Left lobe of liver (tissue), 2 donors: Measurements from ENCODE around the gene IER5L. TPM values are rescaled to one million over a fixed set of nuclear protein-coding genes. Genes with fewer than 3 reads are reported as not detected.
"Not testable (repeated sequence)": the region's sequence is repeated elsewhere in the genome, so short reads cannot be mapped to it uniquely, and the experiment has no call there.

Source experiments
- ATAC-seq: fragments of 200-7000 bp; cut with Tn5 transposase; one replicate; pipeline ENCODE4 v1.9.1; 2020; ENCODE audit warnings: mild to moderate bottlenecking, moderate library complexity
- DNase-seq: peaks from one replicate; pipeline ENCODE4 v3.0.0-alpha.2; 2020; ENCODE audit warnings: low spot score
- total RNA-seq: library from RNA; stranded (reverse); gene quantifications from one replicate; pipeline ENCODE4 v1.2.1, GENCODE V29; 2021
- donor health status: DM: no; HTN: no; CAD: no; lungs with moderate emphysema.
- donor health status: DM: no; HTN: yes; CAD: no.

The IER5L gene
- total RNA-seq, 1 donor from 2014 or later, result 4.5 TPM

DNA sequence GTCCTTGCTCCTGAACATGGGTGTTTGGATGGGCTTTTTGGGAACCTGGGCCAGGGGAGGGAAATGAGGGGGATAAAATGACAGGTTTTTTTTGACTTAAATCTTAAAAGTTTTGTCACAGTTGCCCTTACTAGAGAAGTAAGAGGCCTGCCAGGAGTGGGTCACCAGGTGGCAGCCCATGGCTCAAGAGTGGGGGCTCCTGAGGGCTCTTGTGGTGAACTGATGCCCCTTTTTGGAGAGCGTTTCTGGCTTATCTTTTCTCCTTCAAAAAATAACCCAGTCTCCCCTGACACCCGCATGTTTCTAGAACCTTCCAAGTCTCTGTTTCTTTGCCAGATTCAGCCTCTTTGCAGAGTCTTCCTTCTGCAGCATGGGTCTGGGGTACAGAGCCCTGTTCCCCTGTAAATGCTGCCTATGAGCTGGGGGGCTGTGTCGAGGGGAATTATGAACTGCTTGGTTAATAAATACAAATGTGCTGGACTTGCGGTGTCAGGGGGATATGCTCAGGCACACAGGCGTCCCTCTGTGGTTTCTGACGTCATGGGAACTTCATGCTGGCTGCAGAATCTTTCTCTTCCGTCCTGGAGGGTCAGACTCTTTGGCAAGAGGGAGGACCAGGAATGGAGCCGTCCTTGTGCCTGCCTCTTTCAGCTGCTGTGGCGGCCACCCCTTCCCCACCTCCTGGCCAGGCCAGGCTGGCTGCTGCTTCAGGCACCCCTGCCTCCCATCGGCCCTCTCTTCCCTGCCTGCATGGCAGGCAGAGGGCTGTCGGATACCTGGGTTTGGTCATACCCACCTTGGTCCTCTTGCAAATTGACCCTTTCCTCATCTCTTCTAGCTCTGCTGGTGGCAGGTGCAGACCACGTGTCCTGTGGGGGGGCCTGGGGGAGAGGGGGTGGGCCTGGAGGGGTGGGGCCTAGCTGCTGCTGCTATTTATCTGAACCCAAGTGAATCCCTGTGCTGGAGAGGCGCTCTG is 36.7 kb downstream of the IER5L start:
- DNase-seq (no peak), ATAC-seq (no peak)

DNA sequence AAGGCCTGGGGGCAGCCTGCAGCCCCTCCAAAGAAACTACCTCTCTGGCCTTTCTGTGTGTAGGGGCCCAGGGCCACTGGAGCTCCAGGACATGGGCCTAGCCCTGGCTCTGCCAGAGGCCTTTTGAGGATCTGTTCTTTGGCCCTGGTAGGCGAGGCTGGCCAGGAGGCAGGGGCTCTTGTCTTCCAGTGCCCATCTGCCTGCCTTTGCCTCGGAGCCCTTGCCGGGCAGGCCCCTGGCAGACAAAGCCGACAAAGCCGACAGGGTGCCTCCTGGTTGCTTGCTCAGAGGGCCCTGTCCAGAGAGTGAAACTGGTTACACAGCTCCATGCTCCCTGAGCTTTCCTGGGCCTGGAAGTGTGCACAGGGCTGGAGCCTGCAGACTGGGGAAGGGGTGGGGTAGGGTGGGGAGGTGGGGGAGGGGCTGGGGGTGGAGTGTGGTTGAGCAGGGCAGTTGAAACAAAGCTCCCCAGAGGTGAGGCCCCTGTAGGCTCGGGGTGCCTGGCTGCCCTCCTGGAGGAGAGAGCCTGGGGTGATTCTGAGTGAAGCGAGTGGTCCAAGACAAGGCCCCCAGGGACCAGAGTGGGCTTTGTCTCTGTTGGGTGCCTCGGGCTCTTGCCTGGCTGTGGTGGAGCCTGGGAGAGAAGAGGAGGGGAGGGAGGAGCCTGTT is 37.5 kb downstream of the IER5L start:
- ATAC-seq (peak; percentile 12), DNase-seq (peak; percentile 58)

GRCh38 chr9:129139993-129140396 is 38.1 kb downstream of the IER5L start:
- ATAC-seq (peak; percentile 64), DNase-seq (peak; percentile 82)

DNA sequence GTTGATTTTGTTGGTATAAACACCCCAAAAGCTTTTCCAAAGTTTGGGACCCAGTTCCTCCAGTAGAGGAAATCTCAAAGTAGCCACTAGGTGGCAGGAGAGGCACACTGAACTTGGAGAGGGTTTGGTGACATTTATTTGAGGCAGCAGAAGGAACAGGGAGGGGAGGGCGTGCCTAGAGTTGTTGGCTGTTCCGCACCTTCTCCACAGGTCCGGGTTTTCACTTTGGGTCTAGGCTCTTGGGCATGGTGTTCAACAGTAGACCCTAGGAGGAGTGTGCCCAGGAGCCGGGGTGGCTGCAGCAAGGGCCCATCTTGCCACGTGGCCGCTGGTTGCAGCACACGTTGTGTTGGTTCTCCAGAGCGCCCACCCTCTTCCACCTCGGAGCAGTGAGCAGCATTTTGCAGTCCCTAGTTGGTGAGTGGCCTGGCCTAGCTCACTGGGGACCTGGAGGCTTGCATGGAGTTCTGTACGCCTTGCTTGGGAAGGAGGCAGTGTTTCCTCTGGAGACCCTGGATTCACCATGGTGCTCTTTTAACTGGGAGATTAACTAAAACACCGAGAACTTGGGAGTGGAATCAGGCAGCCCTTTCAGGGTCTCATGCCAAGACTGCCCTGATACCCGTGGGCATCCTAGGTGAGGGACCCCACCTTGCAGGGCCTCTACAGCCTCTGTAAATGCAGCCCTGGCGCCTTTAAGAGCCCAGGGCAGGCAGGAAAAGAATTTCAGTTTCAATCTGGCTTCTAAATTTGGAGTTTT is 38.6 kb downstream of the IER5L start:
- ATAC-seq, result peak; percentile 78
- peak; percentile 81 for DNase-seq

DNA sequence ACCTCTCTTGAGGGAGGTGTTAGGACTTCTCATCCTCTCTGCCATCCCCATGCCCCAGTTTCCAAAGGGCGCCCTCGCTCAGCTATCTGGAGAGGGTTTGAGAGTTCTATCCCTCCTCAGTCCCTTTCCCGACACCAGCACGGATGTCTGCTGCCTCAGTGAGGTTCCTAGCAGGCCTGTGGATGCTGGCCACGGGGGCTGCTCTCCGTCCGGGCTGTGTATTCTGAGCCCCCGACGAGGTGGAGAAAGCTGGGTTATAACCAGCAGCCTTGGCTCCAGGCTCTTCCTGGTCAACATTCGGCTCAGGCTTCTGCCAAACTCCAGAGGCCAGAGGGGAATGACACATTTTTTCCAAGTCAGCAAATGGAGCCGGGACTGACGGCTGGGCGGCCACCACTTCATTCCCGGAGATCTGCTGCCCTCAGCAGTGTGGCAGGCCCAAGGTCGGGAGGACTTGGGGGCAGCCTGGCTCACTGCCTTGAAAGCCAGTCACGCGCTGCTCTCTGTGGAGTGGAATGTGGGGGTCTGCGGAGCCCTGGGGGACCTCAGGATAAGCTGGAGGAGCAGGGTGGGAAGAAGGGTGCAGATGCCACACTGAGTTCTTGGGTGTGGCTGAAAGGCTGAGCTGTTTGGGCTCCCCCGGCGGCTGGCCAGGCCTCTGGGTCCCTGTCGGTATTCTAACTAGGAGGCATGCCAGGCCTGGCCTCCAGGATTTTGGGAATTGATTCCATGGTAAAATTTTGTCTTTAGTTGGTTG is 39.4 kb downstream of the IER5L start:
- ATAC-seq, result peak; percentile 66

DNA sequence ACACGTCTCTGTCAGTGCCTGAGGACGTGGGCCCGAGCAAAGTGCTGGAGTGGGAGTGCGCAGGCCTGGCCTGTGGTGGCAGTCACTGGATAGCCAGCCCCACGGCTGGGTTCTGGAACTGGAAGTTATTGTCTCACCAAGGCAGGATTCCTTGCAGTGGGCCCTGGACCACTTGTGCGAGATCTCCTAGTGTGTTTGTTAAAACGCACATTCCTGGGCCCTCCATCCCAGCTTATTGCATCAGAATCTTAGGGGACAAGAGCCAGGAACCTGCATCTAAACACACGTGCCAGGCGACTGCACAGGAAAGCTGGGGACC is 40.0 kb downstream of the IER5L start:
- DNase-seq (no peak), ATAC-seq (no peak)

More for the DNA sequence above, 39.4 kb downstream of the IER5L start:
- peak; percentile 87 for DNase-seq

- no peak for DNase-seq
- no peak for ATAC-seq
Measured at GRCh38 chr9:129137292-129138143, 40.5 kb downstream of the IER5L start.

DNA sequence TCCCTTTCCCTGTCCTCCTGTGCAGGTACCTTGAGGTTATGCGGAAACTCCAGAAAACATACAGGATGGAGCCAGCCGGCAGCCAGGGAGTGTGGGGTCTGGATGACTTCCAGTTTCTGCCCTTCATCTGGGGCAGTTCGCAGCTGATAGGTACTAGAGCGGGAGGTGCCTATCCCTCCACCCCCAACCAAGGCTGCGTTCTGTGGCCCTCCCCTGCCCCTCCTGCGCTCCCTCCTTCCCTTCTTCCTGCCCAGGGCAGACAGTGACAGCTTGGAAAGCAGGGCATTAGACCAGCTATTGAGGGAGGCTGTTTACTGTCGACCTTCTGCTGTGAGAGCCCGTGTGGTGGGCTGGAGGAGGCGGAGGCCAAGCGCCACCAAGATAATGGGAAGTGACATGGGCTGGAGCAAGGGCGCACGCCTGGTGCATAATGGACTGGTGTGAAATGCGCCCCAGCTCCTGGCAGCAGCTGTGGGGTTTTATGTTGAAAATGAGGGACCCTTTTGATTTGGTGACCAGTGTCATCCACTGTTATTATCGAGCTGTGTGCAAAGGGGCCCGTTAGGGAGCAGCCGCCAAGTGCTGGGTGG is 41.5 kb downstream of the IER5L start:
- no peak for ATAC-seq
- no peak for DNase-seq

- no peak for DNase-seq
Measured at GRCh38 chr9:129135476-129135875, 42.6 kb downstream of the IER5L start.

DNA sequence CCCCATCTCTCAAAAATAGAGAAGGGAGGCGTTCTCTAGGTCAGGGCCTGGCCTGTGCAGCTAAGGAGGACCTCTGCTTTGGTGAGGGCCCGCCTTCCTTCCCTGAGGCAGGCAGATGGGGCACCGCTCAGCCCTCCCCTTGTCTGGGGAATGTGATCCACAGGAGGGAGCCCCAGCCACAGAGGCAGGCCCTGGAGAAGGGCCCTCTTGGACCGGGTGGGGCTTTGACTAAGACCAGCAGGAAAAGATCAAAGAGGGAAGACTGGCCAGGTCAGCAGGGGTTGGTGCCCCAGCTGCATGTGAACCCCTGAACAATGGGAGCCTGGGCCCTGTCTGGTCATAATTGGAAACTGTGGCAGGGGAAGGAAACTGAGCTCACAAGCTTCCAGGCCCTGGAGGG is 45.0 kb downstream of the IER5L start:
- ATAC-seq (no peak), DNase-seq (no peak)

More at GRCh38 chr9:129135476-129135875, 42.6 kb downstream of the IER5L start:
- ATAC-seq, result no peak

DNA sequence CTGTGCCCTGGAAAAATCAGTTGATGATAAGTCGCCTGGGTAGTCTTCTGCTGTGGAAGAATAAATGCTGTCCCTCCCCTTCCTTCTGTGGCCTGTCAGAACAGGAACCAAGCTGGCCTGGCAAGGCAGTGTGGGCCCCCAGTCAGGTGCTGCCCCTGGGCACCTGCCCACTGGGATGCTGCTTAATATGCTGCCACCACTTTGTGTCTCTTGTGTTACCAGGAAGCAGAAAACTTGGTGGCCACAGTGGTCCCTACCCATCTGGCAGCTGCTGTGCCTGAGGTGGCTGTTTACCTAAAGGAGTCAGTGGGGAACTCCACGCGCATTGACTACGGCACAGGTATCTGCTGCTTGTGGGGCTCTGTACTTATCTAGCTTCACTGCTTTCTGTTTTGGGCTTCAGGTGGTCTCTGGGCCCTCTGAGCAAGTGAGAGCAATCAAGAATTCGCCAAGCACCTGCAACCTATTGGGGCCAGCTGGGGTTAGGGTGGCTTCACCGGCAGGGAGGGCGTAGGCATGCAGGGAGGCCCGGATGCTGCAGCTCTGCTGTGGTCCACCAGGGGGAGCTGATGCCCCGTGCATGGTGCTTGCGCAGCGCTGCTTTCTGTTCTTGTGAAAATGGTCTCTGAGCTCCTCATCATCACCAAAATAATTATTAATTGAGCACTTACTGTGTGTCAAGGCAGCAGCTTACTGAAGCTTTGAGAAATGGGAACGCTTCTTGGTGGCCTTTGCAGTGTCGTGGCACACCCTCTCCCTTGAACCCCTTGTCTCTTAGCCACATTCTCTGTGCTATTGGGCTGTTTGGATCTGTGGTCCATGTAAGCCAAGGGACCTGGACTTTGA is 46.5 kb downstream of the IER5L start:
- peak; percentile 76 for DNase-seq
- ATAC-seq, result peak; percentile 97

- ATAC-seq (no peak), DNase-seq (no peak)
Measured at GRCh38 chr9:129130791-129131190, 47.3 kb downstream of the IER5L start.

DNA sequence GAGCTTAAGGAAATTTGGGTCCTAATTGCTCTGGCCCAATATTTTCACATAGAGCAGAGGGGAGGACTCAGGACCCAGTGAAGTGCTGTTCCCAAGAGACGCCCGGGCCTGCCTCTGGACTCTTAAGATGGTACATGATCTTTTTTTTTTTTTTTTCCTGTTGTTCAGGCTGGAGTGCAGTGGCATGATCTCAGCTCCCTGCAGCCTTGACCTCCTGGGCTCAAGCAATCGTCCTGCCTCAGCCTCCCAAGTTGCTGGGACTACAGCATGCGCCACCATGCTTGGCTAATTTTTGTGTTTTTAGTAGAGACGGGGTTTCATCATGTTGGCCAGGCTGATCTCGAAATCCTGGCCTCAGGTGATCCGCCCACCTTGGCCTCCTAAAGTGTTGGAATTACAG is 47.8 kb downstream of the IER5L start:
- DNase-seq, ATAC-seq: not testable (repeated sequence)

- ATAC-seq, result no peak
- no peak for DNase-seq
Measured at GRCh38 chr9:129128689-129129088, 49.4 kb downstream of the IER5L start.

DNA sequence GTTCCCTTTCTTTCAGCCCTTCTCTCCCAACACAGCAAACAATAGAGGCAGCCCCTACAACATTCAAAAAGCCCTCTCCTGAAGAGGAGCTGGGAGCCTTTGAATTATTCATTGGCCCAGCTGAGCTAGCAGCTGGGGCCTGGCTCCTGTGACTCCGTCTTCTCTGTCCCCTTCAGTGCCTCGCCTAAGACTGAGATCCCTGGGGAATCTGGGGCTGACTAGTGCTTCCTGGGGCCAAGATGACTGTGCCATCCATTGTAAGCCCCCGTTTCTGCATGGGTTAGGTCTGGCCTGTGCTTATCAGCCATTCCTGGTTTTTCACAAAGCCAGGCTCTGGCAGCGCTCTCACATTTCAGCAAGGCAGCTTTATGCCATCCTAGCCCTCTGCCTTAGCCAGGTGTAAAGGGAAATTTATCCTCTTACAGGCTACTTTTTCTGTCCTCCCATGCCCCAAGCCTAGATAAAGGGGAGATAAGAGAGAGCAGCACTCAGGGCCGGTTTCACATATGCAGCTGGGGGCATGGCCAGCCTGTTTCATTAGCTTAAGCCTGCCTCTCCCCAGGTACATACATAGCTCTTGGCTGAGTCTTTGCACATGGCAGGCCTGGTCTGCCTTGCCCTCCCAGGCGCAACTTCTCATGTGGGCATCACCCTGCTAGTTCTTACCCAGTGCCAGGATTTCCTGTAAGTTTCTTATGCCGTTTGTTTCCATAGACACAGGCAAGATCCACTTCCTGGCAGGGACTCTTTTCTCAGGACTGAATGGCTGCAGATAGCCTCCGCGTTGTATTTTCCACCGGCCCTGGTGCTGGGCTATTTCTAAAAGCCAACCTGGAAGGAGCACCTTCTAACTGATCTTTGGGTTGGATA is 51.1 kb downstream of the IER5L start:
- ATAC-seq, result no peak
- DNase-seq, result no peak
